HG02642 (cell line): ENCODE data around the gene CANT1.

Experiments used
- ATAC-seq: cut with Tn5 transposase; IDR thresholded peaks from one replicate; pipeline ENCODE4 v1.9.1; 2021; ENCODE audit warnings: mild to moderate bottlenecking; ENCODE audit not compliant: unreplicated experiment, poor library complexity

The CANT1 gene

DNA sequence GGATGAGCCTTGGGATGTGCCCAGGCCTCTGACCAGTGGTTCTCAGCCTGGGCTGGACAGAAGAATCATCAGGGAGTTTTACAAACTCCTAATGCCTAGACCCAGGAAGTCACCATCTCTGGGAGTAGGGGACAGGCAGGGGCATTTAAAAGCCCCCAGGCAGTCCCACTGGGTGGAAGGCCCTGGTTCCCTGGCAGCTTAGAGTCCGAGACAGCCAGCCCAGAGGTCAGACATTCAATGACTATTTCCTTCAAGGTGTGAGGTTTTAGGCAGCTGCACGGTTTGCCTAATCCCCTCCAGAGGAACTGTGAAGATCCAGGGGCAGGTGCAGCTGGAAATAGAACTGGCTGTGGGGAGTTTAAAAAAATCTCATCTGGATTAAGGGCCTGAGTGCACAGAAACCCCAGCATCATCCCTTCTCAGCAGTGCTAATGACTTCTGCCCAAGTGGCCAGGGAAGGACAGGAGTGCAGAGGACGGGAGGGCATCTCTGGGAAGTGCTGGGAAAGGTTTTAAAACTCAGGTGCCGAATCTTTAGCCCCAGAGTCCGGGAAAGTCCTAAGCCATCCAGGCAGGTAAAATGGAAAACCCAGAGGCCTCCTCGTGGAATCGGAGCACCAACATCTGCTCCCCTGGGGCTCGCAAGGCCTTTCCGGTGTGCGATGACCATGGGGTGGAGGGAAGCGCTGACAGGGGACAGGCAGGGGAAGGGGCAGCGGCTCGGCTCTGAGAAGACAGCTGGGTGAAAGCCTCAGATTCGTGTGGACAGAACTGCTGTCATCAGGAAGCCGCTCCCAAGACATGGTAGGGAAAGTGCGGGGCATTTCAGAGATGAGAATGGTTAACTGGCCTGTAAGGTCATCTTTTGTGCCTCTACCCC lies 28.3 kb downstream of the CANT1 start:
- ATAC-seq: no peak

DNA sequence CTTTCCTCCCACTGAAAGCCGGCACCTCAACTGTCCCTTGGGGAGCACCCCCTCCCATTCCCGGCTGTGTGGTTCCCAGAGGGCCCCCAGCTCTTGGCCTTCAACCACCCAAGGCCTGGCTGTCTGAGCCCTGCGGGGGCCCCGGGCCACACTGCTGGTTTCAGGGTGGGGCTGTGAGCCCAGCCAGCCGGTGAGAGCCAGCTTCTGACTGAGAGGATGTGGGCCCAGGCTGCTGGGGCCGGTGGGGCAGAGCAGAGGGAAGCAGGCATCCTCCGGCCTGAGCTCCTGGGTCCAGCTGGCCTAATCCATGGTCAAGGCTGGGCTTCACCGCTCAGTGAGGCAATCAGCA lies 29.0 kb downstream of the CANT1 start:
- no peak for ATAC-seq

DNA sequence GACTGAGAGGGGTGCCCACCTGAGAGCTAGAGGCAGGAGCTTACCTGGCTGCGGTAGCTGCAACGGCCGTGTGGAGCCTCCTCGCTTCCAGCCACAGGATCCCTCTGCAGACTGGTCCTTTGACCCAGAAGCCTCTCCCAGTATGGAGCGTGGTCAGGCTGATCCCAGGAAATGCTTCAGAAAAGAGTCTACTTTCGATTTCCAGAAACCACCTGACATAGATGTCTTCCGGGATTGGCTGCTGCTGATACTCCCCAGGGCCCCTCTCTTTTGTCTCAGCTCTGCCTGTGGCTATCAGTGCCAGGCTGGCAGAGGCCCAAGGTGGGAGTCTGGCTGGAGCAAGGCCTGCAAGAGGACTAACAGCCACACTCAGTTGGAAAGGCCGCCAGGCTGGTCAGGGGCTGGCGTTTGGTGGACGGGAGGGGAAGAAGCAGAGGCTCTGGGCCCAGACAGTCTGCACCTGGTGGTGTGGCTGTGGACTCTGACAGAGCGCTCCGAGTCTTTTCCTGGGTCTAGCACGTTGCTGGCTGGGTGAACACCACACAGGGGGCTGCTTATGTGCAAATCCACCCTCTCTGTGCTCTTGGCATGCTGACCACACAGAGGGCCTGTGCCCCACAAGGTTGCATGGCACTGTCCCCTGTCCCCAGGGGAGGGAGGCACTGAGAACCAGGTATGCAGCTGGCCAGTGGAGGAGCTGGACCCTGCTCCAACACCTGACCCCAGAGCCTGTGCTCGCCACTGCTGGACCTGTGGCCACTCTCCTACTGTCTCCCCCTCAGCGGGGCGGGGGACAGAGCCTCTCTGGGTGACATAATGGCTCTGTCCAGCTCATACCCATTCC lies 29.6 kb downstream of the CANT1 start, which contains the start of gene LGALS3BP:
LGALS3BP (minus strand) TSS at position 144 of the 844 bp plus-strand sequence. CDS start 2,732 bp downstream, outside the sequence.
- ATAC-seq: no peak

GRCh38 chr17:78977997-78978973 lies 31.3 kb downstream of the CANT1 start:
- ATAC-seq: no peak

DNA sequence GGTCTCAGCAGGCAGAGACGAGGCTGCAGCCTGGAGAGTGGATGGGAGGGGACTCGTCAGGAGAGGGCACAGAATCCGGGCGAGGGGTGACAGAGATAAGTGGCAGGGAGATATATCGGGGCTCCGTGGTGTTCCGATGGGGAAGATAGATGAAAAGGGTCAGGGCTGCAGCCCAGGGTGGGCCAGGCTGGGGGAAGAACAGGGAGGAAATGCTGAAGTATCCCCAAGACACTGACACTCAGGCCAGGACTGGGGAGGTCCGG lies 32.0 kb downstream of the CANT1 start:
- no peak for ATAC-seq

DNA sequence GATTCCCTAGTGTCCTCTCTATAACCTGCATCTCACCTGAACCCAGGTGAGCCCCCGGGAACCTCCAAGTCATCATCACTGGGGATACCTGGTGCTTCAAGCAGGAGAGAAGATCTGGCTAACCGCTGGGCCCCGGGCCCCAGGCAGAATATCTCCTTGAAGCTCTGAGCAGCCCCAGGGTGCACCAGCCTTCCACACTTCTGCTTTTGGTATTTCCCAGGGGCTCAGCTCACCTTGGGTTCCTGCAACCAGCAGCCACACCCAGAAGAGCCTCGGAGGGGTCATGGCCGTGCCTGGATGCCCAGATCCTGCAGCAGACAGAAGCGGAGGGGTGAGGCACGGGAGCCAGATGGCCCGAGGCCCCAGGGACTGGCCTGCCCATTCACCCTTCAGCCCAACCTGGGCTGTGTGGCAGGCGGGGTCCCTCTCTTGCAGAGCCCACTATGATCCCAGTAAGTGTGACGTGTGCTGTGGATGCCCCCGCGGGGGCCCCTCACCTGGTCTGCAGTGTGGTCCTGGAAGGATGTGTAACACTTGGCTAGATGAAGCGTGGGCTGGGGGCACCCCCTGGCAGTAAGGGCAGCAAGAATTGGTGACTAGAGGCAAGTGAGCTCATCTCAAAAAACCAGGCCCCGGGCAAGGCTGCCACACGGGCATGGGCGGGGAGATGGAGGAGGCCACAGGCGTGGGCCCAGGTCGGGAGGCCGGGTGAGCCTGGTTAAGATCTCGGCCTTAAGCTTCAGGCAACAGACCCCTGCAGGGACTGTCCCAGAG lies 32.5 kb downstream of the CANT1 start:
- no peak for ATAC-seq

DNA sequence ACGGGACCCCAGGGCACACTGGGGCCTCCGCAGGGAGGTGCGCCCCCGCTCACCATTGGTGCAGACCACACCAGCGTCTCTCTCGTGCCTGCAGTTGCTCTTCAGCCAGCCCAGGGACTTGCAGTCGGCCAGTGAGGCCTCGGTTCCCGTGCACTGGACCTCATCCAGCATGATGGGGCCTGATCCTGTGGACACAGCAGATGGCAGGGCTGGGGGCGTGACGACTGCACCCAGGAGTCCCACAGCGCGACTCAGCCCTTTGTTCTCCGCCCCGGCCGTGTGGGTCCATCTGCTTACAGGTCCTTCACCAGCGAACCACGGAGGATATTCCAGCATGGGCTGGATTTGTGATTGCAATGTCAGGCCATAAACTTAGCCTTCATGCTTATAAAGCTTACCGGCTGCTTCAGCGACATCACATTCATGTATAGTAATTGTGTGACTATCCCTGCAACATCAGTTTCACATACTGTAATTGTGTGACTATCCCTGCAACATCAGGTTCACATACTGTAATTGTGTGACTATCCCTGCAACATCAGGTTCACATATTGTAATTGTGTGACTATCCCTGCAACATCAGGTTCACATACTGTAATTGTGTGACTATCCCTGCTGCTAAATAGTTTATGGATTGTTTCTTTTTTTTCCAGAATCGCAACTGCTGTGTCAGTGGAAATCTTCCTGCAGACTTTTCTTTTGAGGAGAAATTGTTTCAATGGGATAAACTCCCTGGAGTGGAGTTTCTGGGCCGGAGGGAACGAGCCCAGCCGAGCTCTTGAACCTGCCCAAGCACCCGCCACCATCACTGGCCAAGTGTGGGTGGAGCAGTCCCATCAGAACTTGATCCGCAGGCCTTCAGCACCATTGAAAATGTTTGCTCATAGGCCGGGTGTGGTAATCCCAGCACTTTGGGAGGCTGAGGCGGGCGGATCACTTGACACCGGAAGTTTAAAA lies 34.7 kb downstream of the CANT1 start:
- no peak for ATAC-seq

GRCh38 chr17:78973792-78974520 lies 35.6 kb downstream of the CANT1 start:
- ATAC-seq: no peak

DNA sequence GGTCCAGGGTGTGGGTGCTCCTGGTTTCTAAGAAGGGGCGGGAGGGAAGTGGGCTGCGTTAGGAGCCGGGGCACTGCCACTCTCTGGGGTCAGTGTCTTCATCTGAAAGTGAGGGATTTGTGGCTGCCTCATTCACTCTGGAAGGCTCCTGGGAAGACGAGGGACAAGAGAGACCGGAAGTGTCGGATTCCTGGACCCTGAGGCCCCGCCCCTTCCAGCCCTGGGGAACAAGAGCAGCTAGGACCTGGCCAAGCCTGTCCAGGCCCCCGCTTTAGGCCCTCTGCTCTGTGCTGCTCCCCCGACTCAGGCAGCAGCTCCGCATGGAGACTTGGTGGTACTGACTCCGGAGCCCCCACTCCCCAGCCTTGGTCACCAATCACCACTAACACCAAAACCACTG lies 36.4 kb downstream of the CANT1 start:
- ATAC-seq: no peak

GRCh38 chr17:78972507-78973105 lies 37.0 kb downstream of the CANT1 start:
- no peak for ATAC-seq

GRCh38 chr17:78971756-78972506 lies 37.6 kb downstream of the CANT1 start:
- no peak for ATAC-seq

DNA sequence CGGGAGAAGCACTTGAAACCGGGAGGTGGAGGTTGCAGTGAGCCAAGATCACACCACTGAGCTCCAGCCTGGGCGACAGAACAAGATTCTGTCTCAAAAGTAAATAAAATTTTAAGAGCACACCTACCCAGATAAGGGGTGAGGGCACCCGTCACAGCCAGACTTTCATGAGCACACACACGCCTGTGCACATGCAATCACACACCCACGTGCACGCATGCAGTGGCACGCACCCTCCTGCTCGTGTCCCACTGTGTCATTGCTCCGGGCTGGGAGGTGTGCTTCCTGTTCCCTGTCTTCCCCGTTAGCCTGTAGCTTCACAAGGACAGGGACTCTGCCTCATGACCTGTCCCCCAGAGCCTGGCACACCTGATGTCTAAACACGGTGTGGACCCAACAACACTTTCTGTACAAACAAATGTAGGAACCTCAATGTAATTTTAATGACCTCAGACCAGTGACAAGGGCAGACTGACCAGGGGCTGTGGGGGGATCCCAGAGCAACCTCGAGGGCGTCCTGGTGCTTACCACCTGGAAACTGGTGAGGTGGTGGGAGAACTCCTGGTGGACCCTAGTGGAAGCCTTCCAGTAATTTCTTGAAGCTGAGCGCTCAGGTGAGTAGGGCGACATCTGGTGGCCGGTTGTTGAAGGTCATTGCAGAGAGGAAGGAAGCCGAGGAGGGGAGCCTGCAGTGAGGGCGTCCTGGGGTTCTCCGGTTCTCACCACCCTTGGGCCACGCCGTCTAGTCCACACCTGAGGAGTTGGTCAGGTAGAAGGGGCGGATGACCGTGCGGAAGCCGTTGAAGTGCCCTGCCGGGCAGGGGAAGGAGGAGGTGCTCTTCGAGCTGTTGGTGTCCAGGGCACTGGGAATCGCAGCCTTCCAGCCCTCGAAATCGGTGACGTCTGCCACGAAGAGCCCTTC lies 38.5 kb downstream of the CANT1 start:
- ATAC-seq: no peak

- no peak for ATAC-seq
Observed at GRCh38 chr17:78969865-78970264, 39.7 kb downstream of the CANT1 start.

DNA sequence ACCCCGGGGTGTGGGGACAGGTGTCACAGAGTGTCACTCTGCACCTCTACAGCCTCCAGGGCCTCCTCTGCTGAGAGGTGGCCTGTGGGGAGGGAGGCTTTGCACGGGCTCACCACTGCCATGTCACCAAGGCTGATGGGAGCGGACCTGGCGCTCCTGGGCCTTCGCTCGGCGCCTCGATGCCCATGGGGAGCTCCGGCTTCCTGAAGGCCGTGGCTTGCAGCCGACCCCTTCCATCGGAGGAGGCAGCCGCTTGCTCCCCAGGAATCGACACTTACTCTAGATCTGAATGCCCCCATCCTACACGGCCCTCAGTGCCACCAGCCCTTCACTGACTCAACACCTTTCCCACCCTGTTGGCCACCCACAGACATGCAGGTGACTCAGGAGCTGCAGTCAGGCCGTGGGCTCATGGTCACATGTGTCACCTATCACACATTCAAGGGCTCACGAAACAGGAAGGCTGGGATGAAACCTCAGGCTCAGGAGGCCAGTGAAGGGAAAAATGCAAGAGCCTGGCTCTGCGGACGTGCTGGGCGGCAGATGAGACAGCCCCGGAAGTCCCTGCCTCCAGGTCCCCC lies 41.7 kb downstream of the CANT1 start:
- no peak for ATAC-seq

- no peak for ATAC-seq
Observed at GRCh38 chr17:78966910-78967600, 42.5 kb downstream of the CANT1 start.
